ENCODE data around the gene PLAC9. TPM values are rescaled to one million over a fixed set of nuclear protein-coding genes. Genes with fewer than 3 reads are reported as not detected.

Gene PLAC9
- total and polyA plus RNA-seq, 9 donors = 3.1 to 16.9 (median 6.7) TPM

GRCh38 chr10:80100116-80100515 is 32.4 kb upstream of the PLAC9 start:
- TF ChIP-seq POLR2A (IDR thresholded peaks at IDR 0.05) (no peak), EP300 (IDR thresholded peaks at IDR 0.05) (no peak), CTCF (IDR thresholded peaks at IDR 0.05) (no peak)
- Histone ChIP-seq H3K27ac (no peak overlapping the region), H3K4me1 (ENCODE audit: insufficient read depth) (peaks cover 6% of the 10 kb centered on the region), H3K9me3 (no peaks in the 10 kb centered on the region), H3K4me3 (no peak overlapping the region), H3K36me3 (no peaks in the 10 kb centered on the region), H3K27me3 (no peaks in the 10 kb centered on the region)
- WGBS, 3 donors = 92 to 95% (median 93%) methylated on average over 9 of the region's 9 CpGs
- no peak for DNase-seq
- intact Hi-C loops (cut with DNase I) = no loop called here

- no peak overlapping the region for H3K4me3 ChIP-seq
- no peak for DNase-seq
- intact Hi-C loops (cut with DNase I) = no loop called here
- H3K36me3 ChIP-seq = no peaks in the 10 kb centered on the region
- no peak overlapping the region for H3K27ac ChIP-seq
- TF ChIP-seq CTCF (IDR thresholded peaks at IDR 0.05) = no peak
- TF ChIP-seq POLR2A (IDR thresholded peaks at IDR 0.05) = no peak
- TF ChIP-seq EP300 (IDR thresholded peaks at IDR 0.05) = no peak
- H3K9me3 ChIP-seq = no peaks in the 10 kb centered on the region
- H3K27me3 ChIP-seq = no peaks in the 10 kb centered on the region
- WGBS, 3 donors = 82 to 85% (median 84%) methylated on average over 15 of the region's 15 CpGs
- H3K4me1 ChIP-seq (ENCODE audit: insufficient read depth) = peaks cover 7% of the 10 kb centered on the region
Measured at GRCh38 chr10:80100861-80101695, 31.5 kb upstream of the PLAC9 start.

DNA sequence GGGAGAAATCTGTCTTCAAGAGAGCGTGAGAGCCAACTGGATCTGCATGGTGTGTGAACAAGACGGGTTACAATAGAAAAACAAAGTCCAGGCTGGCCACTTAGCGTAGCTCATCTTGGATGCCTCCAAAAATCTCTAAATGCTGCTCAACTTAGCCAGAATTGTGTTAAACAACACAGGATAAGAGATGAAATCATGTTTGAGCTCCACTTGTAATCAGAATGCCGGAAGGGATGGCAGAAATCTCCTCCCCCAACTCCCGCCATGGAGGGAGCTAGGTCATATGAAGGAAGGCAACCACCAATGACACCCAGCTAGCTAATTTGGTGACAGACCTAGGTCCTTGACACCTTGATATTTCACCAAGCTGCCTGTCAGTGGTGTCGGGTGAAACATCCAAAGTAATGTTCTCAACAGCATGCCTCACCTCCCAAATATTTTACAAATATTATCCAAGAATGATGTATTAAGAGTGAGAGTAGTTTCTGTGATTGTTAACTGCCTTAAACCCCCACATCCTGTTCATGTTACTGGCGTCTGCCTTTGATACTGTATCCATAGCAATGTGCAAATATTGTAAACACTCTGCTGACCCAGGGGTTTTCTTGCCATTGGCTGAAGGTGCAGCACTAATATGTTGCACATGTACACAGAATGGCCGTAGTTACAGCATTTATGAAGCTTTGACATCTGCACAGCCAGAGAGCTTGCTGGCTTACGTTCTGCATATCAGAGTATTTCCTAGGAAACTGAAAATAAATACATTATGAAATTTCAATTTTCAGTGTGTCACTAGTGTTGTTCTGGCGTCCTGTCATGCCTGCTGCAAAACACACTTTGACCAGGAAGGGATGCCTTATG is 28.2 kb upstream of the PLAC9 start:
- TF ChIP-seq CTCF (IDR thresholded peaks at IDR 0.05) (no peak), POLR2A (IDR thresholded peaks at IDR 0.05) (no peak), EP300 (IDR thresholded peaks at IDR 0.05) (no peak)
- Histone ChIP-seq H3K27ac (peak overlapping the region in 1 of 2 donors; percentile 42), H3K9me3 (no peaks in the 10 kb centered on the region), H3K36me3 (no peaks in the 10 kb centered on the region), H3K27me3 (no peaks in the 10 kb centered on the region), H3K4me1 (ENCODE audit: insufficient read depth) (peaks cover 7% of the 10 kb centered on the region), H3K4me3 (no peak overlapping the region)
- WGBS, 3 donors = 12 to 15% (median 13%) methylated on average over 10 of the region's 10 CpGs
- peak in 1 of 5 donors; percentile 44 for DNase-seq
- intact Hi-C loops (cut with DNase I) = no loop called here

DNA sequence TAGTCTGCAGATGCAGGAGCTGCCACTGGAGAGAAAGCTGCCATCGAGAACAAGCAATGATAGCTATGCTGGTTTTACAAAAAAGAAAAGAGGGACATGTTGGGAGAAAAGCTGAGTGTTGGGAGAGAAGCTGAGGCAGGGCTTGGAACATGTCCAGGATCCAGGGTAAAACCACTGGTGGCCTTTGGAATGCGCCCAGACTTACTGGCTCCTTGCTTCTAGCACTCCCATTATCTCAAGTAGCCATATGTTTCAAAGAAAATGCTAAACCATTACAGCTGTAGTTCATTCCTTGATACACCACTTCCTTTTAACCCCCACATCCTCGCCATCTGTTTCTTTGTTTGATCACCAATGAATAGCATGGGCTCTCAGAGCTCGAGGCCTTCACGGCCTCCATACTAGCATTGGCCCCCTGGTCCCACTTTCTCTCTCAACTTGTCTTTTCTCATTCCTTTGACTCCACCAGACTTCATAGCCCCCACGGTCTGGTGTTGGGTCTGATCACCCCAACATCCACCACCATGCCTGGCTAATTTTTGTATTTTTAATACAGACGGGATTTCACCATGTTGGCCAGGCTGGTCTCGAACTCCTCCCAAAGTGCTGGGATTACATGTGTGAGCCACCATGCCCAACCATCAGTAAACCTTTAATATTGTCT is 23.8 kb upstream of the PLAC9 start:
- Histone ChIP-seq H3K27ac (no peak overlapping the region), H3K4me3 (no peak overlapping the region), H3K36me3 (no peaks in the 10 kb centered on the region), H3K27me3 (no peaks in the 10 kb centered on the region), H3K4me1 (ENCODE audit: insufficient read depth) (peaks cover 10% of the 10 kb centered on the region), H3K9me3 (no peaks in the 10 kb centered on the region)
- TF ChIP-seq CTCF (IDR thresholded peaks at IDR 0.05) (no peak), POLR2A (IDR thresholded peaks at IDR 0.05) (no peak), EP300 (IDR thresholded peaks at IDR 0.05) (no peak)
- DNase-seq = no peak
- intact Hi-C loops (cut with DNase I) = no loop called here
- WGBS, 3 donors = 92 to 93% (median 93%) methylated on average over 8 of the region's 8 CpGs
